Measurements from ENCODE around the gene ANKRD23. TPM values are rescaled to one million over a fixed set of nuclear protein-coding genes. Genes with fewer than 3 reads are reported as not detected.

Gene ANKRD23
- total RNA-seq, 1 experiment from 2014 or later, result 8.9 TPM

GRCh38 chr2:96839875-96840850 lies 3.7 kb downstream of the ANKRD23 start:
- Histone ChIP-seq H3K4me2 (no peak overlapping the region), H4K20me1 (ENCODE audit: insufficient read depth) (no peaks in the 10 kb centered on the region), H3K9me2 (ENCODE audit: insufficient read depth) (no peaks in the 10 kb centered on the region), H3K79me2 (ENCODE audit: low read depth) (no peaks in the 10 kb centered on the region), H3K36me3 (ENCODE audit: low read depth) (no peaks in the 10 kb centered on the region), H3F3A (ENCODE audit: insufficient read depth, low read depth) (no peaks in the 10 kb centered on the region), H3K27me3 (ENCODE audit: insufficient read depth, low read depth) (no peaks in the 10 kb centered on the region), H2AFZ (no peak overlapping the region), H3K4me3 (no peak overlapping the region), H3K9me3 (ENCODE audit: insufficient read depth, low read depth) (no peaks in the 10 kb centered on the region), H3K4me1 (replicated peaks; ENCODE audit: insufficient read depth) (no peaks in the 10 kb centered on the region), H3K27ac (no peak overlapping the region)
- no TSS peak for BruUV-seq (replicated peaks)
- CTCF ChIA-PET, result no interaction called here
- POLR2A ChIA-PET (ENCODE audit: unreplicated experiment), result no interaction called here
- TF ChIP-seq, protein P1, sequence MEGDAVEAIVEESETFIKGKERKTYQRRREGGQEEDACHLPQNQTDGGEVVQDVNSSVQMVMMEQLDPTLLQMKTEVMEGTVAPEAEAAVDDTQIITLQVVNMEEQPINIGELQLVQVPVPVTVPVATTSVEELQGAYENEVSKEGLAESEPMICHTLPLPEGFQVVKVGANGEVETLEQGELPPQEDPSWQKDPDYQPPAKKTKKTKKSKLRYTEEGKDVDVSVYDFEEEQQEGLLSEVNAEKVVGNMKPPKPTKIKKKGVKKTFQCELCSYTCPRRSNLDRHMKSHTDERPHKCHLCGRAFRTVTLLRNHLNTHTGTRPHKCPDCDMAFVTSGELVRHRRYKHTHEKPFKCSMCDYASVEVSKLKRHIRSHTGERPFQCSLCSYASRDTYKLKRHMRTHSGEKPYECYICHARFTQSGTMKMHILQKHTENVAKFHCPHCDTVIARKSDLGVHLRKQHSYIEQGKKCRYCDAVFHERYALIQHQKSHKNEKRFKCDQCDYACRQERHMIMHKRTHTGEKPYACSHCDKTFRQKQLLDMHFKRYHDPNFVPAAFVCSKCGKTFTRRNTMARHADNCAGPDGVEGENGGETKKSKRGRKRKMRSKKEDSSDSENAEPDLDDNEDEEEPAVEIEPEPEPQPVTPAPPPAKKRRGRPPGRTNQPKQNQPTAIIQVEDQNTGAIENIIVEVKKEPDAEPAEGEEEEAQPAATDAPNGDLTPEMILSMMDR (conservative IDR thresholded peaks at IDR 0.05), result no peak
- TF ChIP-seq EZH2 (IDR thresholded peaks at IDR 0.05; ENCODE audit: low read depth), result no peak
- intact Hi-C loops (cut with micrococcal nuclease; ENCODE audit: unreplicated experiment), result no loop called here
- DNase-seq, result no peak

- H3F3A ChIP-seq (ENCODE audit: insufficient read depth, low read depth), result no peaks in the 10 kb centered on the region
- peaks cover 7% of the 10 kb centered on the region; the same call in 1 of the 2 replicates for H3K36me3 ChIP-seq (ENCODE audit: low read depth)
- ChIA-PET POLR2A (ENCODE audit: unreplicated experiment) (no interaction called here), CTCF (no interaction called here)
- DNase-seq, result no peak
- H3K9me3 ChIP-seq (ENCODE audit: insufficient read depth, low read depth), result no peaks in the 10 kb centered on the region
- intact Hi-C loops (cut with micrococcal nuclease; ENCODE audit: unreplicated experiment), result no loop called here
- no peaks in the 10 kb centered on the region for H3K27me3 ChIP-seq (ENCODE audit: insufficient read depth, low read depth)
- no peak for TF ChIP-seq EZH2 (IDR thresholded peaks at IDR 0.05; ENCODE audit: low read depth)
- TF ChIP-seq, protein P1 (conservative IDR thresholded peaks at IDR 0.05), result no peak
- no TSS peak for BruUV-seq (replicated peaks)
- H3K4me3 ChIP-seq, result no peak overlapping the region
- no peaks in the 10 kb centered on the region for H3K79me2 ChIP-seq (ENCODE audit: low read depth)
- no peaks in the 10 kb centered on the region for H3K9me2 ChIP-seq (ENCODE audit: insufficient read depth)
- no peak overlapping the region for H3K27ac ChIP-seq
- H4K20me1 ChIP-seq (ENCODE audit: insufficient read depth), result no peaks in the 10 kb centered on the region
- H2AFZ ChIP-seq, result no peak overlapping the region
- H3K4me1 ChIP-seq (replicated peaks; ENCODE audit: insufficient read depth), result no peaks in the 10 kb centered on the region
- no peak overlapping the region for H3K4me2 ChIP-seq
Observed at GRCh38 chr2:96839293-96839874, 4.4 kb downstream of the ANKRD23 start.

- H3F3A ChIP-seq (ENCODE audit: insufficient read depth, low read depth), result peaks cover 3% of the 10 kb centered on the region
- no peaks in the 10 kb centered on the region for H3K9me3 ChIP-seq (ENCODE audit: insufficient read depth, low read depth)
- H3K4me2 ChIP-seq, result no peak overlapping the region
- intact Hi-C loops (cut with micrococcal nuclease; ENCODE audit: unreplicated experiment), result no loop called here
- no peak for DNase-seq
- no peaks in the 10 kb centered on the region for H4K20me1 ChIP-seq (ENCODE audit: insufficient read depth)
- peaks cover 10% of the 10 kb centered on the region for H3K36me3 ChIP-seq (ENCODE audit: low read depth)
- BruUV-seq (replicated peaks), result no TSS peak
- H3K4me3 ChIP-seq, result no peak overlapping the region
- TF ChIP-seq, protein P1 (conservative IDR thresholded peaks at IDR 0.05), result no peak
- TF ChIP-seq EZH2 (IDR thresholded peaks at IDR 0.05; ENCODE audit: low read depth), result no peak
- peaks cover 4% of the 10 kb centered on the region for H3K4me1 ChIP-seq (replicated peaks; ENCODE audit: insufficient read depth)
- no peaks in the 10 kb centered on the region for H3K27me3 ChIP-seq (ENCODE audit: insufficient read depth, low read depth)
- no peak overlapping the region for H2AFZ ChIP-seq
- H3K79me2 ChIP-seq (ENCODE audit: low read depth), result no peaks in the 10 kb centered on the region
- POLR2A ChIA-PET (ENCODE audit: unreplicated experiment), result no interaction called here
- CTCF ChIA-PET, result no interaction called here
- no peak overlapping the region for H3K27ac ChIP-seq
- no peaks in the 10 kb centered on the region for H3K9me2 ChIP-seq (ENCODE audit: insufficient read depth)
Observed at GRCh38 chr2:96838345-96839292, 5.2 kb downstream of the ANKRD23 start.
